ENCODE measurements around the gene DLEU7.

GRCh38 chr13:50846861-50847475, 3.5 kb upstream of the DLEU7 start:
- TF ChIP-seq CTCF (conservative IDR thresholded peaks at IDR 0.05; ENCODE audit: low read length) (no peak), EZH2phosphoT487 (IDR thresholded peaks at IDR 0.05; ENCODE audit: borderline replicate concordance) (no peak)
